ENCODE data around the gene LYVE1.

Gene LYVE1

GRCh38 chr11:10587388-10587787 is 18.9 kb upstream of the LYVE1 start:
- in situ Hi-C loops (cut with HindIII; ENCODE audit: low sequenced_read_pairs), result no loop called here
- TF ChIP-seq CTCF (IDR thresholded peaks at IDR 0.05; ENCODE audit: low read depth, low read length), result no peak
- DNase-seq (ENCODE audit: low read depth, low spot score), result no peak
- H3K4me3 ChIP-seq (ENCODE audit: low read depth, low read length), result no peak overlapping the region

GRCh38 chr11:10584071-10584501 is 15.6 kb upstream of the LYVE1 start:
- no peak overlapping the region for H3K4me3 ChIP-seq (ENCODE audit: low read depth, low read length)
- no peak for TF ChIP-seq CTCF (IDR thresholded peaks at IDR 0.05; ENCODE audit: low read depth, low read length)
- in situ Hi-C loops (cut with HindIII; ENCODE audit: low sequenced_read_pairs), result no loop called here
- peak; percentile 33 for DNase-seq (ENCODE audit: low read depth, low spot score)

GRCh38 chr11:10581481-10582019 is 13.1 kb upstream of the LYVE1 start:
- no peak overlapping the region for H3K4me3 ChIP-seq (ENCODE audit: low read depth, low read length)
- no peak for DNase-seq (ENCODE audit: low read depth, low spot score)
- in situ Hi-C loops (cut with HindIII; ENCODE audit: low sequenced_read_pairs), result no loop called here
- TF ChIP-seq CTCF (IDR thresholded peaks at IDR 0.05; ENCODE audit: low read depth, low read length), result no peak

- DNase-seq (ENCODE audit: low read depth, low spot score), result no peak
- H3K4me3 ChIP-seq (ENCODE audit: low read depth, low read length), result no peak overlapping the region
- no peak for TF ChIP-seq CTCF (IDR thresholded peaks at IDR 0.05; ENCODE audit: low read depth, low read length)
- in situ Hi-C loops (cut with HindIII; ENCODE audit: low sequenced_read_pairs), result no loop called here
Observed at GRCh38 chr11:10580623-10581022, 12.2 kb upstream of the LYVE1 start.

- in situ Hi-C loops (cut with HindIII; ENCODE audit: low sequenced_read_pairs), result no loop called here
- no peak for DNase-seq (ENCODE audit: low read depth, low spot score)
- H3K4me3 ChIP-seq (ENCODE audit: low read depth, low read length), result no peak overlapping the region
- TF ChIP-seq CTCF (IDR thresholded peaks at IDR 0.05; ENCODE audit: low read depth, low read length), result no peak
Observed at GRCh38 chr11:10579700-10580099, 11.2 kb upstream of the LYVE1 start.

GRCh38 chr11:10576035-10576398 is 7.6 kb upstream of the LYVE1 start:
- in situ Hi-C loops (cut with HindIII; ENCODE audit: low sequenced_read_pairs), result no loop called here
- H3K4me3 ChIP-seq (ENCODE audit: low read depth, low read length), result no peak overlapping the region
- TF ChIP-seq CTCF (IDR thresholded peaks at IDR 0.05; ENCODE audit: low read depth, low read length), result no peak
- DNase-seq (ENCODE audit: low read depth, low spot score), result no peak

All from astrocyte of the spinal cord (primary cell).